GM18526 (cell line): ENCODE results near the gene SNX27.

Experiments used
- POLR2A ChIP-seq: IDR thresholded peaks from 3 replicates; pipeline ENCODE4 v1.6.1; 2011; ENCODE audit not compliant: insufficient read length; ENCODE audit errors: extremely low read depth

The SNX27 gene

GRCh38 chr1:151619489-151620093 lies 7.7 kb downstream of the SNX27 start:
- TF ChIP-seq POLR2A, result no peak

- TF ChIP-seq POLR2A, result no peak
These were observed 8.4 kb downstream of the SNX27 start for GRCh38 chr1:151620286-151620685.

GRCh38 chr1:151621351-151621750 lies 9.5 kb downstream of the SNX27 start:
- TF ChIP-seq POLR2A, result no peak

- no peak for TF ChIP-seq POLR2A
These were observed 12.9 kb downstream of the SNX27 start for GRCh38 chr1:151624783-151625182.

GRCh38 chr1:151626740-151627334 lies 15.0 kb downstream of the SNX27 start:
- no peak for TF ChIP-seq POLR2A

- no peak for TF ChIP-seq POLR2A
These were observed 17.4 kb downstream of the SNX27 start for GRCh38 chr1:151629278-151629677.

GRCh38 chr1:151635479-151636072 lies 23.7 kb downstream of the SNX27 start:
- no peak for TF ChIP-seq POLR2A

GRCh38 chr1:151638074-151638775 lies 26.4 kb downstream of the SNX27 start:
- TF ChIP-seq POLR2A, result no peak

DNA sequence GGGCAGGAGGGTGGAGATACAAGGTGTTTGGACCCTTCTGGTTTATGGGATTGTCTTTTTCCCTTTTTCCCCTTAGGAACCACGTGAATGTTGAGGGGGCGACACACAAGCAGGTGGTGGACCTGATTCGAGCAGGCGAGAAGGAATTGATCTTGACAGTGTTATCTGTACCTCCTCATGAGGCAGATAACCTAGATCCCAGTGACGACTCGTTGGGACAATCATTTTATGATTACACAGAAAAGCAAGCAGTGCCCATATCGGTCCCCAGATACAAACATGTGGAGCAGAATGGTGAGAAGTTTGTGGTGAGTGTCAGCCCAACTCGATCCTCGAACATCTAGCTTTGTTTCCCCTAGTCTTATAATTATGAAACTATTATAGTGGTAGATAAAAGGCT lies 27.0 kb downstream of the SNX27 start:
- TF ChIP-seq POLR2A, result no peak

DNA sequence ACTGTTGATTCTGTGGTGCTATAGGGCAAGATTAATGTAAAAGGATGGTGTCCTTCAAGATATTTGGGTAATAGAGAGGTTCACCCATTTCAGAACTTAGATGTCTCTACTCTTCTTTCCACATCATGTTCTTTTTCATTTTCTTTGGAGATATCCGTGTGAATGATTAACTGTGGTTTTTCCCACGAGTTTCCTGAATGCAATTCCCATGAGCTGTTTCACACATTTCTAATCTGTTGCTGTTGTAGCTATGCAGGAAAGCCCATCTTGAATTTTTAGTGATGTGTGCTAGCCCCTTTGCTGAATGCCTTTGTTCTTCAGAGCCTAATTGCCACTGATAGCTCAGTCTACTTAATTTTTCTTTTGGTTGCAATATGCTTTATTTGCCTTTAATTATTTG lies 27.6 kb downstream of the SNX27 start:
- TF ChIP-seq POLR2A, result no peak

- no peak for TF ChIP-seq POLR2A
These were observed 29.4 kb downstream of the SNX27 start for GRCh38 chr1:151641229-151641628.

GRCh38 chr1:151644001-151644400 lies 32.2 kb downstream of the SNX27 start:
- no peak for TF ChIP-seq POLR2A

DNA sequence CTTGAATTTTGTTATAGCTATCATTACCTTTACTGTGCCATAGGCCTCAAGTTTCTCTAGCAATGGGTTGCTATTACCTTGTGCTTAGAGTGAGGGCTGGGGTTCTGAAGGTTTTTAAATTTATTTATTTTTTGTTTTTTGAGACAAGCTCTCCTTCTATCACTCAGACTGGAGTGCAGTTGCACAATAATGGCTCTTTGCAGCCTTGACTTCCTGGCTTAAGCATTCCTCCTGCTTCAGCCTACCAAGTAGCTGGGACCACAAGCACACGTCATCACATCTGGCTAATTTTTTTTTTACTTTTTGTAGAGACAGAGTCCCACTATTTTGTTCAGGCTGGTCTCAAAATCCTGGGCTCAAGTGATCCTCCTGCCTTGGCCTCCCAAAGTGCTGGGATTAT lies 41.5 kb downstream of the SNX27 start:
- TF ChIP-seq POLR2A, result no peak

DNA sequence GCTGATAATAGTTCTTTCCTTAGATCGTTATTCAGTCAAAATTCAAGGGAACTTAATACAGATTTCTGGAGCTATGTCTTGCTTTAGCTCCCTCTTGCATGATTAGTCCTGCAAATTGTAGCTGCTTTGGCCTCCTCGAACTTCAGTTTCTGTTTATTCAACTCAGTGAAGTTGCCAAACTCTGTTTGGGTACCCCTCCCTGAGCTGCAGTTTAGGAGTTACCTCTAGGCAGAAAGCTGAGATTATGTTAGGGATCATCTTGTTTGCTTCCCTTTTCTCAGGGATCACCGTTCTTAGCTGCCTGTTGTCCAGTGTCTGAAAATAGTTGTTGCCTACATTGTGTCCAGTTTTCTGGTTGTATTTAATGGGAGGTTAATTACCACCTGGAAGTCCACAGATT lies 43.5 kb downstream of the SNX27 start:
- TF ChIP-seq POLR2A, result no peak

GRCh38 chr1:151661751-151662150 lies 49.9 kb downstream of the SNX27 start:
- TF ChIP-seq POLR2A, result no peak

DNA sequence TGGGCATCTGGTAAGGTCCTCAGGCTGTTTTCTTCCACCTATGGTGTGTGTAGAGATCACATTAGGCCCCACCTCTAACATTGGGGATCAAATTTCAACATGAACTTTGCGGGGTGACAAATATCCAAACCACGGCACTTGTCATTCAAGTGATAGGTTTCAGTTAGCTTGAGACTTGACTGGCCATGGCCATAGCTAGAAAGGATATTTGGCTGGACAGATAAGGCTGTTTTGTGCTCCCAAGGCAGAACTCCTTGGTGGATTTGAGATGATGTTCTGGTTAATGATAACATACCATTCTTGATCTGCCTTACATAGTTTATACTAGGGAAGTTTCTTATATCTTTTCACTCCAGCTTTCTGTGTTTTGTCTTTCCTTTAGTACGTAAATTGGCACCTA lies 56.2 kb downstream of the SNX27 start:
- no peak for TF ChIP-seq POLR2A

- TF ChIP-seq POLR2A, result no peak
These were observed 61.6 kb downstream of the SNX27 start for GRCh38 chr1:151673407-151673806.

- no peak for TF ChIP-seq POLR2A
These were observed 68.5 kb downstream of the SNX27 start for GRCh38 chr1:151680391-151680790.
